ENCODE measurements around the gene EIF3I.
A peak's percentile ranks its signal among the peaks of the same experiment; 100 is the strongest.
"Not testable (repeated sequence)": the region's sequence is repeated elsewhere in the genome, so short reads cannot be mapped to it uniquely, and the experiment has no call there.

EIF3I gene

GRCh38 chr1:32232558-32233304, 10.5 kb downstream of the EIF3I start:
- DNase-seq = no peak

GRCh38 chr1:32234792-32235191, 12.6 kb downstream of the EIF3I start:
- no peak for DNase-seq

- DNase-seq = no peak
Measured at GRCh38 chr1:32239337-32239736, 17.1 kb downstream of the EIF3I start.

GRCh38 chr1:32239790-32240139, 17.6 kb downstream of the EIF3I start:
- no peak for DNase-seq

GRCh38 chr1:32240140-32240951, 18.1 kb downstream of the EIF3I start:
- peak; percentile 63 for DNase-seq

GRCh38 chr1:32241001-32241763, 19.0 kb downstream of the EIF3I start:
- DNase-seq = peak; percentile 50

GRCh38 chr1:32242341-32242851, 20.2 kb downstream of the EIF3I start:
- DNase-seq = no peak

GRCh38 chr1:32246888-32247273, 24.7 kb downstream of the EIF3I start, which contains the start of gene FAM167B:
Gene FAM167B, plus strand, starts transcription at chr1:32247222. Its CDS starts 200 bp downstream, at chr1:32247422.
- no peak for DNase-seq

GRCh38 chr1:32247452-32247851, 25.2 kb downstream of the EIF3I start:
- no peak for DNase-seq

- DNase-seq = peak; percentile 77
Measured at GRCh38 chr1:32247983-32248889, 26.0 kb downstream of the EIF3I start.

- peak; percentile 79 for DNase-seq
Measured at GRCh38 chr1:32249831-32250525, 27.8 kb downstream of the EIF3I start.

GRCh38 chr1:32250893-32251716, 28.9 kb downstream of the EIF3I start, which contains the start of gene LCK:
Gene LCK, plus strand, starts transcription at chr1:32251265. Its CDS starts 23,065 bp downstream, at chr1:32274330.
- DNase-seq = peak; percentile 64

- DNase-seq = no peak
Measured at GRCh38 chr1:32255072-32256071, 33.2 kb downstream of the EIF3I start.

GRCh38 chr1:32256473-32257226, 34.4 kb downstream of the EIF3I start:
- no peak for DNase-seq

GRCh38 chr1:32257227-32257508, 35.0 kb downstream of the EIF3I start:
- no peak for DNase-seq

- DNase-seq = not testable (repeated sequence)
Measured at GRCh38 chr1:32263236-32263593, 41.0 kb downstream of the EIF3I start.

GRCh38 chr1:32263744-32264143, 41.5 kb downstream of the EIF3I start:
- no peak for DNase-seq

GRCh38 chr1:32265846-32266245, 43.6 kb downstream of the EIF3I start:
- DNase-seq = no peak

Measured in activated CD8-positive, alpha-beta memory T cell treated with anti-CD3 and anti-CD28 coated beads, Interleukin-2, amount 50 U/mL, for 4 hours (primary cell).